ENCODE data around the gene SYNDIG1. TPM values are rescaled to one million over a fixed set of nuclear protein-coding genes. Genes with fewer than 3 reads are reported as not detected.

Gene SYNDIG1
- polyA plus RNA-seq, 1 experiment = 1.7 TPM

DNA sequence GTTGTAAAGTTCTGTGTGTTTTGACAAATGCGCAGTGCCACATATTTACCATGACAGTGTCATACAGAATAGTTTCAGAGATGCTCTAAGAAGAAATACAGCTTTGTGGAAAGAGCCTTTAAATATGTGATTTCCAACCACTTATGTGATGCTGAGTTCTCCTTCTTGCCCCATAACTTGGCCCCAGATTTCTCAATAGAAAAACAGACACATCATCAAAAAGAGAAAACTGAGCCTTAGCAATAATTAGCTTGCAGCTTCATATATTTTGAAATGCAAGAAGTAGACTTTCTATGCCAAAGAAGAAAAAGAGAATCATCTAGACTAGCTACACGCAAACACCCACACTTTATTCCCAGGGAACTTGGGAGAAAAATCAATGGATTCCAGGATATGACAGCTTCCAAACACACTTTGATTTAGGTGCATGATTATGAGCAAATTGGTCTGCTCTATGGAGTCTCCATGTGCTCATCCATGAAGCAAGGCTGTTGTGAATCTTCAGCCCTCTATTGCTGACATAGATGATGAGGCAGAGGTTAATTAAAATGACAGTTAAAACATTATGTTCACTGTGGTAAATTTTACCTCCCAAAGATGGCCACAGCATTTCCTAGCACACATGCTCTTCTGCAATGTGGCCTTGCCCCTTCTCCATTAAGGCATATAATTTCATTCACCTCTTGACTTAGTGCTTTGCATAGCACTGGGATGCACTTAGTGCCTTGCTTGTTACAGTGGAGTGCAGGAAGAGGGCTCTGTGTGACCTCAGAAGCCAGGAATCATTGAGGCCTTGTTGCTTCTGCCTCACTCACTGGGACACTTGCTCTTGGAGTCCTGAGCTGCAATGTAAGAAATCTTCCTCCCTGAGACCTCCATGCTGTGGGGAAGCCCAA lies 174.6 kb downstream of the SYNDIG1 start:
- POLR2A ChIA-PET = no interaction called here
- CTCF ChIA-PET = interaction anchor here (1.2 kb wide), 1 partner anchor 32 kb away, joined by 3 read pairs; no protein-coding TSS in a partner anchor
- H3K36me3 ChIP-seq (ENCODE audit: control insufficient read depth, insufficient read depth, low read length) = no peaks in the 10 kb centered on the region
- no peak for DNase-seq (ENCODE audit: low read depth)
- no peaks in the 10 kb centered on the region; the same call in 1 of the 2 replicates for H3K27me3 ChIP-seq (ENCODE audit: control insufficient read depth, insufficient read depth, low read length)
- no peak overlapping the region for H3K4me3 ChIP-seq (ENCODE audit: low read depth, low read length)
- TF ChIP-seq, protein P1, sequence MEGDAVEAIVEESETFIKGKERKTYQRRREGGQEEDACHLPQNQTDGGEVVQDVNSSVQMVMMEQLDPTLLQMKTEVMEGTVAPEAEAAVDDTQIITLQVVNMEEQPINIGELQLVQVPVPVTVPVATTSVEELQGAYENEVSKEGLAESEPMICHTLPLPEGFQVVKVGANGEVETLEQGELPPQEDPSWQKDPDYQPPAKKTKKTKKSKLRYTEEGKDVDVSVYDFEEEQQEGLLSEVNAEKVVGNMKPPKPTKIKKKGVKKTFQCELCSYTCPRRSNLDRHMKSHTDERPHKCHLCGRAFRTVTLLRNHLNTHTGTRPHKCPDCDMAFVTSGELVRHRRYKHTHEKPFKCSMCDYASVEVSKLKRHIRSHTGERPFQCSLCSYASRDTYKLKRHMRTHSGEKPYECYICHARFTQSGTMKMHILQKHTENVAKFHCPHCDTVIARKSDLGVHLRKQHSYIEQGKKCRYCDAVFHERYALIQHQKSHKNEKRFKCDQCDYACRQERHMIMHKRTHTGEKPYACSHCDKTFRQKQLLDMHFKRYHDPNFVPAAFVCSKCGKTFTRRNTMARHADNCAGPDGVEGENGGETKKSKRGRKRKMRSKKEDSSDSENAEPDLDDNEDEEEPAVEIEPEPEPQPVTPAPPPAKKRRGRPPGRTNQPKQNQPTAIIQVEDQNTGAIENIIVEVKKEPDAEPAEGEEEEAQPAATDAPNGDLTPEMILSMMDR (IDR thresholded peaks at IDR 0.05; ENCODE audit: insufficient read depth, low read depth, low read length) = no peak

DNA sequence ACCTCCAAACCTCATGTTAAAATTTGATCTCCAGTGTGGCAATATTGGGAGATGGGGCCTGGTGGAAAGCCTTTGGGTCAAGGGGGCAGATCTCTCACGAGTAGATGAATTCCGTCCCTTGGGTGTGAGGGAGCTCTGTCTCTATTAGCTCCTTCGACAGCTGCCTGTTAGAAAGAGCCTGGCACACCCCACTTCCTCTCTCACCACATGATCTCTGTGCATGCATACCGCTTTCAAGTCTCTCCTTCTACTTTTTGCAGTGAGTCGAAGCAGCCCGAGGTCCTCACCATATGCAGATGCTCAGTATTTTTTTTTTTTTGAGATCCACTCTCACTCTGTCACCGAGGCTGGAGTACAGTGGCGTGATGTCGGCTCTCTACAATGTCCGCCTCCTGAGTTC lies 176.9 kb downstream of the SYNDIG1 start:
- ChIA-PET CTCF (no interaction called here), POLR2A (no interaction called here)
- Histone ChIP-seq H3K27me3 (ENCODE audit: control insufficient read depth, insufficient read depth, low read length) (no peaks in the 10 kb centered on the region), H3K36me3 (ENCODE audit: control insufficient read depth, insufficient read depth, low read length) (no peaks in the 10 kb centered on the region), H3K4me3 (ENCODE audit: low read depth, low read length) (no peak overlapping the region)
- TF ChIP-seq, protein P1 (IDR thresholded peaks at IDR 0.05; ENCODE audit: insufficient read depth, low read depth, low read length) = no peak
- no peak for DNase-seq (ENCODE audit: low read depth)

GRCh38 chr20:24647713-24648112 lies 178.3 kb downstream of the SYNDIG1 start:
- no peaks in the 10 kb centered on the region for H3K27me3 ChIP-seq (ENCODE audit: control insufficient read depth, insufficient read depth, low read length)
- CTCF ChIA-PET = no interaction called here
- H3K4me3 ChIP-seq (ENCODE audit: low read depth, low read length) = no peak overlapping the region
- TF ChIP-seq, protein P1 (IDR thresholded peaks at IDR 0.05; ENCODE audit: insufficient read depth, low read depth, low read length) = no peak
- DNase-seq (ENCODE audit: low read depth) = no peak
- POLR2A ChIA-PET = interaction anchor here (0.8 kb wide), 1 partner anchor 13 kb away, joined by 3 read pairs; no protein-coding TSS in a partner anchor
- no peaks in the 10 kb centered on the region for H3K36me3 ChIP-seq (ENCODE audit: control insufficient read depth, insufficient read depth, low read length)

- POLR2A ChIA-PET = no interaction called here
- DNase-seq (ENCODE audit: low read depth) = no peak
- CTCF ChIA-PET = no interaction called here
- Histone ChIP-seq H3K27me3 (ENCODE audit: control insufficient read depth, insufficient read depth, low read length) (no peaks in the 10 kb centered on the region), H3K36me3 (ENCODE audit: control insufficient read depth, insufficient read depth, low read length) (no peaks in the 10 kb centered on the region), H3K4me3 (ENCODE audit: low read depth, low read length) (no peak overlapping the region)
- TF ChIP-seq, protein P1 (IDR thresholded peaks at IDR 0.05; ENCODE audit: insufficient read depth, low read depth, low read length) = no peak
Measured at GRCh38 chr20:24648481-24648880, 179.1 kb downstream of the SYNDIG1 start.

- POLR2A ChIA-PET = no interaction called here
- DNase-seq (ENCODE audit: low read depth) = no peak
- CTCF ChIA-PET = interaction anchor here (0.6 kb wide), 1 partner anchor 13 kb away, joined by 3 read pairs; no protein-coding TSS in a partner anchor
Measured at GRCh38 chr20:24648919-24649318, 179.5 kb downstream of the SYNDIG1 start.

More at GRCh38 chr20:24648919-24649318, 179.5 kb downstream of the SYNDIG1 start:
- Histone ChIP-seq H3K27me3 (ENCODE audit: control insufficient read depth, insufficient read depth, low read length) (no peaks in the 10 kb centered on the region), H3K4me3 (ENCODE audit: low read depth, low read length) (no peak overlapping the region), H3K36me3 (ENCODE audit: control insufficient read depth, insufficient read depth, low read length) (no peaks in the 10 kb centered on the region)
- TF ChIP-seq, protein P1 (IDR thresholded peaks at IDR 0.05; ENCODE audit: insufficient read depth, low read depth, low read length) = no peak

All from BJ (cell line).